Liver (tissue), 2 donors: Measurements from ENCODE around the gene RECK.

Experiments
- YY1 ChIP-seq: IDR thresholded peaks from 2 replicates; pipeline ENCODE4 v1.6.1; 2016; ENCODE audit warnings: antibody characterized with exemption, mild to moderate bottlenecking
- TF ChIP-seq, protein P1 (sequence below): fragments of 150-350 bp; IDR thresholded peaks from 2 replicates; pipeline ENCODE4 v1.5.1; 2017; ENCODE audit warnings: improper control_type of control experiment, low read depth, low read length; ENCODE audit not compliant: missing input control
- TF ChIP-seq, protein P2 (sequence below): IDR thresholded peaks from 2 replicates; pipeline ENCODE4 v1.6.1; 2016; ENCODE audit warnings: antibody characterized with exemption, mild to moderate bottlenecking
- donor health status: healthy.

DNA sequence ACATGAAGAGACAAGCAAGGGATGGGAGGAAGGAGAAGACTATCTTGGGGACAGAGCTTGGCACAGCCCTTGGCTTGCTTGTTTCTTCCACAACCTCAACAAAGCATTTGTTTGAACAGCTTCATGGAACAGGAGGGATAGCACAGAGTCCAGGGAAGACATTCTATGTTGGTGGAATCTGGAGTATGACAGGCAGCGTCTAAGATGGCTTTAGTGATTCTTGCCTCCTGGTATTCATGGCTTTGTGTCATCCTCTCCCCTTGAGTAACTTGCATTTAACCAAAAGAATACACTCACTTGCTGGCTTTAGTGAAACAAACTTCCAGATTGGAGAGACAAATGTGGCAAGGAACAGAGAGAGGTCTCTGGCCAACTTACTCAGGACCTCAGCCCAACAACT lies 30.8 kb upstream of the RECK start:
- TF ChIP-seq, protein P1, sequence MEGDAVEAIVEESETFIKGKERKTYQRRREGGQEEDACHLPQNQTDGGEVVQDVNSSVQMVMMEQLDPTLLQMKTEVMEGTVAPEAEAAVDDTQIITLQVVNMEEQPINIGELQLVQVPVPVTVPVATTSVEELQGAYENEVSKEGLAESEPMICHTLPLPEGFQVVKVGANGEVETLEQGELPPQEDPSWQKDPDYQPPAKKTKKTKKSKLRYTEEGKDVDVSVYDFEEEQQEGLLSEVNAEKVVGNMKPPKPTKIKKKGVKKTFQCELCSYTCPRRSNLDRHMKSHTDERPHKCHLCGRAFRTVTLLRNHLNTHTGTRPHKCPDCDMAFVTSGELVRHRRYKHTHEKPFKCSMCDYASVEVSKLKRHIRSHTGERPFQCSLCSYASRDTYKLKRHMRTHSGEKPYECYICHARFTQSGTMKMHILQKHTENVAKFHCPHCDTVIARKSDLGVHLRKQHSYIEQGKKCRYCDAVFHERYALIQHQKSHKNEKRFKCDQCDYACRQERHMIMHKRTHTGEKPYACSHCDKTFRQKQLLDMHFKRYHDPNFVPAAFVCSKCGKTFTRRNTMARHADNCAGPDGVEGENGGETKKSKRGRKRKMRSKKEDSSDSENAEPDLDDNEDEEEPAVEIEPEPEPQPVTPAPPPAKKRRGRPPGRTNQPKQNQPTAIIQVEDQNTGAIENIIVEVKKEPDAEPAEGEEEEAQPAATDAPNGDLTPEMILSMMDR: no peak
- TF ChIP-seq, protein P2, sequence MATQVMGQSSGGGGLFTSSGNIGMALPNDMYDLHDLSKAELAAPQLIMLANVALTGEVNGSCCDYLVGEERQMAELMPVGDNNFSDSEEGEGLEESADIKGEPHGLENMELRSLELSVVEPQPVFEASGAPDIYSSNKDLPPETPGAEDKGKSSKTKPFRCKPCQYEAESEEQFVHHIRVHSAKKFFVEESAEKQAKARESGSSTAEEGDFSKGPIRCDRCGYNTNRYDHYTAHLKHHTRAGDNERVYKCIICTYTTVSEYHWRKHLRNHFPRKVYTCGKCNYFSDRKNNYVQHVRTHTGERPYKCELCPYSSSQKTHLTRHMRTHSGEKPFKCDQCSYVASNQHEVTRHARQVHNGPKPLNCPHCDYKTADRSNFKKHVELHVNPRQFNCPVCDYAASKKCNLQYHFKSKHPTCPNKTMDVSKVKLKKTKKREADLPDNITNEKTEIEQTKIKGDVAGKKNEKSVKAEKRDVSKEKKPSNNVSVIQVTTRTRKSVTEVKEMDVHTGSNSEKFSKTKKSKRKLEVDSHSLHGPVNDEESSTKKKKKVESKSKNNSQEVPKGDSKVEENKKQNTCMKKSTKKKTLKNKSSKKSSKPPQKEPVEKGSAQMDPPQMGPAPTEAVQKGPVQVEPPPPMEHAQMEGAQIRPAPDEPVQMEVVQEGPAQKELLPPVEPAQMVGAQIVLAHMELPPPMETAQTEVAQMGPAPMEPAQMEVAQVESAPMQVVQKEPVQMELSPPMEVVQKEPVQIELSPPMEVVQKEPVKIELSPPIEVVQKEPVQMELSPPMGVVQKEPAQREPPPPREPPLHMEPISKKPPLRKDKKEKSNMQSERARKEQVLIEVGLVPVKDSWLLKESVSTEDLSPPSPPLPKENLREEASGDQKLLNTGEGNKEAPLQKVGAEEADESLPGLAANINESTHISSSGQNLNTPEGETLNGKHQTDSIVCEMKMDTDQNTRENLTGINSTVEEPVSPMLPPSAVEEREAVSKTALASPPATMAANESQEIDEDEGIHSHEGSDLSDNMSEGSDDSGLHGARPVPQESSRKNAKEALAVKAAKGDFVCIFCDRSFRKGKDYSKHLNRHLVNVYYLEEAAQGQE: no peak
- TF ChIP-seq YY1: no peak
